C4-2B (cell line): ENCODE data around the gene SIN3B.

Experiments
- CTCF ChIP-seq: fragments of 450-650 bp; conservative IDR thresholded peaks from 2 replicates; pipeline ENCODE4 v1.5.1; 2017; ENCODE audit warnings: mild to moderate bottlenecking
- ZFX ChIP-seq: fragments of 450-650 bp; IDR thresholded peaks from 2 replicates; pipeline ENCODE4 v1.6.1; 2017

GRCh38 chr19:16794456-16795441, 34.4 kb upstream of the SIN3B start:
- TF ChIP-seq CTCF (no peak), ZFX (no peak)
